ENCODE data around the gene SRRT. TPM values are rescaled to one million over a fixed set of nuclear protein-coding genes. Genes with fewer than 3 reads are reported as not detected.
A peak's percentile ranks its signal among the peaks of the same experiment; 100 is the strongest.

SRRT gene
- total RNA-seq, 1 experiment from 2014 or later: 65.8 TPM

DNA sequence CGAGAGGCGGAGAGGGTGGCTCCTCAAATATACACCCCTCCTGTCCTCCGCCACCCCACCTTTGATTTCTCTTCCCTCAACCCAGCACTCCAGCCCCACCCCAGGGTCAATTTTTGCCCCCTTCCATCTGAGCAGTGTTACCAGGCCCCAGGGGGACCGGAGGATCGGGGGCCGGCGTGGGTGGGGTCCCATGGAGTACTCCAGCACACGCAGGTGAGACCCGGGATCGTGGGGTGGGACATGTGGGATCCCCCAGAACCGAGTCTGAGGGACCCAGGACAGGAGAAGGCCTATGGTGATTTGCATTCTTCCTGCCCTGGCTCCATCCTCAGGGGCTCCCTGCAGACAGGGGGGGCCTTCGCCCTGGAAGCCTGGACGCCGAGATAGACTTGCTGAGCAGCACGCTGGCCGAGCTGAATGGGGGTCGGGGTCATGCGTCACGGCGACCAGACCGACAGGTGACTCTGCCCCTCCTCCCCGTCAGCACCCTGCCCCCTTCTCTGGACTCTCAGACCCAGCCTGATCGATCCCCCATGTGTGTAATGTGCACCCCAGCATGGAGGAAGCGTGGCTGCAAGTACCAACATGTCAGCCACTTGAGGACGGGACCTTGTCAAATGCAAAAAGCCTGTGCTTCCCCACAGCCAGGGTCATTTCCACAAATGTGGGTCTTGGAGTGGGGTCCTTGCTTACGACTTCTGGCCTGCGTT lies 7.0 kb upstream of the SRRT start:
- no peak for DNase-seq
- peak overlapping the region; percentile 94 for H3K9ac ChIP-seq (ENCODE audit: low read length)
- no peaks in the 10 kb centered on the region for H3K27me3 ChIP-seq (ENCODE audit: low read length)
- peaks cover 26% of the 10 kb centered on the region for H3K79me2 ChIP-seq (ENCODE audit: low read length)
- peak overlapping the region; percentile 82; the same call in 1 of the 2 replicates for H2AFZ ChIP-seq (ENCODE audit: low read length)
- H3K4me3 ChIP-seq (ENCODE audit: low read length): peak overlapping the region; percentile 90
- no peaks in the 10 kb centered on the region for H3K9me3 ChIP-seq (ENCODE audit: low read length)
- H3K4me1 ChIP-seq (ENCODE audit: low read length): peaks cover 20% of the 10 kb centered on the region
- H3K36me3 ChIP-seq (ENCODE audit: insufficient read depth, low read length): no peaks in the 10 kb centered on the region
- H3K27ac ChIP-seq (ENCODE audit: low read length): peak overlapping the region; percentile 78
- H3K9me2 ChIP-seq (replicated peaks; ENCODE audit: insufficient read depth, low read length): no peaks in the 10 kb centered on the region
- no peaks in the 10 kb centered on the region for H4K20me1 ChIP-seq (ENCODE audit: insufficient read depth, low read depth, low read length)
- H3K4me2 ChIP-seq (ENCODE audit: low read depth, low read length, poor library complexity, severe bottlenecking): peak overlapping the region; percentile 96

DNA sequence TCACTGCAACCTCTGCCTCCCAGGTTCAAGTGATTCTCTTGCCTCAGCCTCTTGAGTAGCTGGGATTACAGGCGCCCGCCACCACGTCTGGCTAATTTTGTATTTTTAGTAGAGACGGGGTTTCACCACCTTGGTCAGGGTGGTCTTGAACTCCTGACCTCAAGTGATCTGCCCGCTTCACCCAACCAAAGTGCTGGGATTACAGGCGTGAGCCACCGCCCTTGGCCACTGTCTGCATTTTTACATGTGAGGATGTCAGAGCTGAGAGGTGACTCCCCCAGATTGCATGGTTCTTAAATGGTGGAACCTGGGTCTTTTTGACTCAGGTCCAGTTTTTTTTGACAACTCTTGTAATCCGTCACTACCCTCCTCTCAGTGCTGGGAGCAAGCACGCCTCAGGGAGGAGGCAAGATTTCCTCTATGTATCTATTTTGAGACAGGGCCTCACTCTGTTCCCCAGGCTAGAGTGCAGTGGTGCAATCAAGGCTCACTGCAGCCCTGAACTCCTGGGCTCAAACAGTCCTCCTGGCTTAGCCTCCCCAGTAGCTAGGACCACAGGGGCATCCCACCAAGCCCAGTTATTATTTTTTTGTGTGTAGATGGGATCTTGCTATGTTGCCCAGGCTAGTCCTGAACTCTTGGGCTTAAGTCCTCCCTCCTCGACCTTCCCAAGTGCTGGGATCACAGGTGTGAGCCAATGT lies 1.2 kb upstream of the SRRT start:
- Histone ChIP-seq H3K27ac (ENCODE audit: low read length) (no peak overlapping the region), H2AFZ (ENCODE audit: low read length) (no peak overlapping the region), H3K4me3 (ENCODE audit: low read length) (peak overlapping the region; percentile 78), H3K9ac (ENCODE audit: low read length) (peak overlapping the region; percentile 91), H3K9me2 (replicated peaks; ENCODE audit: insufficient read depth, low read length) (no peaks in the 10 kb centered on the region), H3K79me2 (ENCODE audit: low read length) (peaks cover 48% of the 10 kb centered on the region), H3K9me3 (ENCODE audit: low read length) (no peaks in the 10 kb centered on the region), H3K36me3 (ENCODE audit: insufficient read depth, low read length) (peaks cover 28% of the 10 kb centered on the region), H3K27me3 (ENCODE audit: low read length) (no peaks in the 10 kb centered on the region), H3K4me1 (ENCODE audit: low read length) (peaks cover 28% of the 10 kb centered on the region), H3K4me2 (ENCODE audit: low read depth, low read length, poor library complexity, severe bottlenecking) (peak overlapping the region; percentile 76), H4K20me1 (ENCODE audit: insufficient read depth, low read depth, low read length) (peaks cover 32% of the 10 kb centered on the region; the same call in 1 of the 2 replicates)
- DNase-seq: no peak

DNA sequence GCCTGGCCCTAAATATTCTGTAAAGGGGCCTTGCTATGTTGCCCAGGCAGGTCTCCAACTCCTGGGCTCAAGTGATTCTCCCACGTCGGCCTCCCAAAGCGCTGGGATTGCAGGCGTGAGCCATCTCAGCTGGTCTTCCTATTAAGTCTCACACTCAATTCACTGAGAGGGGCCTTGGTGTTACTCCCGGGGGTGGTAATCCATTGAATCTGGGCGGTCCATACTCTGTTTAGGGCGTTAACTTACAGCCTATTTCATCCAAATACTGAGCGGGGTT lies 665 bp upstream of the SRRT start:
- H3K27ac ChIP-seq (ENCODE audit: low read length): peak overlapping the region; percentile 68
- peaks cover 50% of the 10 kb centered on the region for H3K79me2 ChIP-seq (ENCODE audit: low read length)
- H3K4me2 ChIP-seq (ENCODE audit: low read depth, low read length, poor library complexity, severe bottlenecking): peak overlapping the region; percentile 76
- H3K9me2 ChIP-seq (replicated peaks; ENCODE audit: insufficient read depth, low read length): no peaks in the 10 kb centered on the region
- no peaks in the 10 kb centered on the region for H3K27me3 ChIP-seq (ENCODE audit: low read length)
- H3K9me3 ChIP-seq (ENCODE audit: low read length): no peaks in the 10 kb centered on the region
- H3K4me1 ChIP-seq (ENCODE audit: low read length): peaks cover 28% of the 10 kb centered on the region
- H3K4me3 ChIP-seq (ENCODE audit: low read length): peak overlapping the region; percentile 78
- peaks cover 32% of the 10 kb centered on the region for H3K36me3 ChIP-seq (ENCODE audit: insufficient read depth, low read length)
- no peak overlapping the region; the same call in 1 of the 2 replicates for H2AFZ ChIP-seq (ENCODE audit: low read length)
- peak overlapping the region; percentile 91 for H3K9ac ChIP-seq (ENCODE audit: low read length)
- H4K20me1 ChIP-seq (ENCODE audit: insufficient read depth, low read depth, low read length): peaks cover 37% of the 10 kb centered on the region; the same call in 1 of the 2 replicates
- no peak for DNase-seq

DNA sequence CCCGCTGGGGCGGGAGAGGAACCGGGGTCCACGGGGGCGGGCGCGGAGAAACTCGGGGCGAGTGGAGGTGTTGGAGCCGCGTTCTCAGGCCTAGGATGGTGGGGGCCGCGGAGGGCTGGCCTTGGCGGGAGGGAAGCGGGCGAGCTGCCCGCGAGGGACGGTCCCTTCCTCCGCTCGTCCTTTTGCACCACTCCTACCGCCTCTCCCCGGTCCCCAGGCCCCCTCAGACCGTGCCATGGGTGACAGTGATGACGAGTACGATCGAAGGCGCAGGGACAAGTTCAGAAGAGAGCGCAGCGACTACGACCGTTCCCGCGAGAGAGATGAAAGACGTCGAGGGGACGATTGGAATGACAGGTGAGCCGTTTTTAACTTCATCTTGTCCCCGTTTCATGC lies 451 bp downstream of the SRRT start:
- Histone ChIP-seq H3K79me2 (ENCODE audit: low read length) (peaks cover 59% of the 10 kb centered on the region), H3K4me2 (ENCODE audit: low read depth, low read length, poor library complexity, severe bottlenecking) (peak overlapping the region; percentile 76), H3K36me3 (ENCODE audit: insufficient read depth, low read length) (peaks cover 40% of the 10 kb centered on the region), H3K9me3 (ENCODE audit: low read length) (no peaks in the 10 kb centered on the region), H2AFZ (ENCODE audit: low read length) (no peak overlapping the region), H4K20me1 (ENCODE audit: insufficient read depth, low read depth, low read length) (peaks cover 46% of the 10 kb centered on the region), H3K9me2 (replicated peaks; ENCODE audit: insufficient read depth, low read length) (no peaks in the 10 kb centered on the region), H3K27ac (ENCODE audit: low read length) (peak overlapping the region; percentile 72), H3K9ac (ENCODE audit: low read length) (peak overlapping the region; percentile 91), H3K4me3 (ENCODE audit: low read length) (peak overlapping the region; percentile 78), H3K27me3 (ENCODE audit: low read length) (no peaks in the 10 kb centered on the region), H3K4me1 (ENCODE audit: low read length) (peaks cover 28% of the 10 kb centered on the region)
- DNase-seq: peak; percentile 79

DNA sequence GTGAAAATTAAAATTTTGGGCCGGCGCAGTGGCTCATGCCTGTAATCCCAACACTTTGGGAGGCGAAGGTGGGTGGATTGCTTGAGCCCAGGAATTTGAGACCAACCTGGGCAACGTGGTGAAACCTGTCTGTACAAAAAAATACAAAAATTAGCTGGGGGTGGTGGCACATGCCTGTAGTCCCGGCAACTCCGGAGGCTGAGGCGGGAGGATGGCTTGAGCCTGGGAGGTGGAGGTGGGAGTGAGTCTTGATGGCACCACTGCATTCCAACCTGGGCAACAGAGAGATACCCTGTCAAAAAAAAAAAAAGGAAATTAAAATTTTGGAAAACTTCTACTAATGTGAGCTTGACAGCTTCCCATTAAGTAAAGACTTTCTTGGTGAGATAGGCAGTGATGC lies 3.1 kb downstream of the SRRT start:
- peaks cover 59% of the 10 kb centered on the region for H4K20me1 ChIP-seq (ENCODE audit: insufficient read depth, low read depth, low read length)
- H3K4me2 ChIP-seq (ENCODE audit: low read depth, low read length, poor library complexity, severe bottlenecking): peak overlapping the region; percentile 76
- H3K9me3 ChIP-seq (ENCODE audit: low read length): no peaks in the 10 kb centered on the region
- no peak overlapping the region for H3K4me3 ChIP-seq (ENCODE audit: low read length)
- peaks cover 28% of the 10 kb centered on the region for H3K4me1 ChIP-seq (ENCODE audit: low read length)
- H3K27me3 ChIP-seq (ENCODE audit: low read length): no peaks in the 10 kb centered on the region
- H3K9me2 ChIP-seq (replicated peaks; ENCODE audit: insufficient read depth, low read length): no peaks in the 10 kb centered on the region
- H3K79me2 ChIP-seq (ENCODE audit: low read length): peaks cover 72% of the 10 kb centered on the region
- no peak overlapping the region for H2AFZ ChIP-seq (ENCODE audit: low read length)
- H3K36me3 ChIP-seq (ENCODE audit: insufficient read depth, low read length): peaks cover 48% of the 10 kb centered on the region
- no peak overlapping the region for H3K9ac ChIP-seq (ENCODE audit: low read length)
- no peak for DNase-seq
- H3K27ac ChIP-seq (ENCODE audit: low read length): no peak overlapping the region

DNA sequence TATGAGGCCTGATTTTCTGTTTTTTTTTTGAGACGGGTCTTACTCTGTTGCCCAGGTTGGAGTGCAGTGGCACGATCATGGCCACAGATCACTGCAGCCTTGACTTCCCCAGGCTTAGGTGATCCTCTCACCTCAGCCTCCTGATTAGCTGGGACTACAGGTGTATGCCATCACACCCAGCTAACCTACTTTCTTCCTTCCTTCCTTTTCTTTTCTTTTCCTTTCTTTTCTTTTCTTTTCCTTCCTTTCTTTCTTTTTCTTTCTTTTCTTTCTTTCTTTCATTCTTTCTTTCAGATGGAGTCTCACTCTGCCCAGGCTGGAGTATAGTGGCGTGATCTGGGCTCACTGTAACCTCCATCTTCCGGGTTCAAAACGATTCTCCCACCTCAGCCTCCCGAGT lies 3.8 kb downstream of the SRRT start:
- Histone ChIP-seq H3K27me3 (ENCODE audit: low read length) (no peaks in the 10 kb centered on the region), H4K20me1 (ENCODE audit: insufficient read depth, low read depth, low read length) (peaks cover 65% of the 10 kb centered on the region), H3K27ac (ENCODE audit: low read length) (no peak overlapping the region), H3K4me2 (ENCODE audit: low read depth, low read length, poor library complexity, severe bottlenecking) (no peak overlapping the region), H3K9me3 (ENCODE audit: low read length) (no peaks in the 10 kb centered on the region), H3K9ac (ENCODE audit: low read length) (no peak overlapping the region), H3K79me2 (ENCODE audit: low read length) (peaks cover 72% of the 10 kb centered on the region), H3K9me2 (replicated peaks; ENCODE audit: insufficient read depth, low read length) (no peaks in the 10 kb centered on the region), H2AFZ (ENCODE audit: low read length) (no peak overlapping the region), H3K4me1 (ENCODE audit: low read length) (peaks cover 28% of the 10 kb centered on the region), H3K4me3 (ENCODE audit: low read length) (no peak overlapping the region), H3K36me3 (ENCODE audit: insufficient read depth, low read length) (peaks cover 47% of the 10 kb centered on the region)
- DNase-seq: no peak

DNA sequence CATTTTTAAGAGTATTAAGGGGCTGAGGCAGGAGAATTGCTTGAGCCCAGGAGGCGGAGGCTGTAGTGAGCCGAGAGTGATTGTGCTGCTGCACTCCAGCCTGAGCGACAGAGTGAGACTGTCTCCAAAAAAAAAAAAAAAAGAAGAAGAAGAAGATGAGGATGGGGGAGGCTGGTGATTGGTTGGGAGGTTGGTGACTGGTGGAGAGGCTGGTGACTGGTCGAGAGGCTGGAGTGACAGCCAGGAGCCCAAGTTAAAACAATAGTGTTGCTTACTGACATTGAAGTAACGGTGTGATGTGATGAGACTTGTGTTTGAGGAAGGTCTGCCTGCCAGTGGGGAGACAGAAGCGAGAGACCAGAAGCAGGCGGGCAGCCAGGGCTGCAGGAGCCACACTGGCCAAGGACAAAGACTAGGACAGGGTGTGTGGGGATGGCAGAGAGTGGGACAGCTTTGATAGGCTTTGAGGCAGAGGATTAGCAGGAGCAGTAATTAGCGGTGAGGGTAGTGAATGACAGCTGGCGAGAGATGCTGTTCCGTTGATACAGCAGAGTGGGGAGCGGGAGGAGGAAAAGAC lies 4.9 kb downstream of the SRRT start:
- peaks cover 65% of the 10 kb centered on the region for H4K20me1 ChIP-seq (ENCODE audit: insufficient read depth, low read depth, low read length)
- no peak overlapping the region for H3K9ac ChIP-seq (ENCODE audit: low read length)
- H3K9me2 ChIP-seq (replicated peaks; ENCODE audit: insufficient read depth, low read length): no peaks in the 10 kb centered on the region
- peaks cover 40% of the 10 kb centered on the region for H3K36me3 ChIP-seq (ENCODE audit: insufficient read depth, low read length)
- no peak overlapping the region for H3K4me3 ChIP-seq (ENCODE audit: low read length)
- no peaks in the 10 kb centered on the region for H3K27me3 ChIP-seq (ENCODE audit: low read length)
- H3K79me2 ChIP-seq (ENCODE audit: low read length): peaks cover 65% of the 10 kb centered on the region
- H3K4me2 ChIP-seq (ENCODE audit: low read depth, low read length, poor library complexity, severe bottlenecking): no peak overlapping the region
- H3K9me3 ChIP-seq (ENCODE audit: low read length): no peaks in the 10 kb centered on the region
- DNase-seq: no peak
- no peak overlapping the region for H3K27ac ChIP-seq (ENCODE audit: low read length)
- no peak overlapping the region for H2AFZ ChIP-seq (ENCODE audit: low read length)
- H3K4me1 ChIP-seq (ENCODE audit: low read length): peaks cover 18% of the 10 kb centered on the region

DNA sequence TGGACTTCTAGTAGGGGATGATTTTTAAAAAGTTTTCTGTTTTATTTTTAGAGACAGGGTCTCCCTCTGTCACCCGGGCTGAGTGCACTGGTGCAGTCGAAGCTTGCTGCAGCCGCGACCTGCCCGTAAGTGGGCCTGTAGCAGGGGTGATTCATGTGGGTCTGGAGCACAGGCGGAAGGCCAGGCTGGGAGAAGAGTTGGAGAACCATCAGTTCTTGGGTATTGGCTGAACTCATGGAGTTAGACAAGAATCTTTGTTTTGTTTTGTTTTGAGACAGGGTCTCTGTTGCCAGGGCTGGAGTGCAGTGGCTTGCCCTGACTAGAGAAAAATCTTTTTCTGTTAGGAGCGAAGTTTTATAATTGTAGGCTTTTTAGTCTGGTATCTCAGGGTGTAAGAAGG lies 5.7 kb downstream of the SRRT start:
- Histone ChIP-seq H3K27ac (ENCODE audit: low read length) (no peak overlapping the region), H3K27me3 (ENCODE audit: low read length) (no peaks in the 10 kb centered on the region), H2AFZ (ENCODE audit: low read length) (no peak overlapping the region), H3K4me2 (ENCODE audit: low read depth, low read length, poor library complexity, severe bottlenecking) (no peak overlapping the region), H3K4me3 (ENCODE audit: low read length) (no peak overlapping the region), H3K36me3 (ENCODE audit: insufficient read depth, low read length) (peaks cover 40% of the 10 kb centered on the region), H3K9me3 (ENCODE audit: low read length) (no peaks in the 10 kb centered on the region), H3K79me2 (ENCODE audit: low read length) (peaks cover 58% of the 10 kb centered on the region), H3K4me1 (ENCODE audit: low read length) (peaks cover 19% of the 10 kb centered on the region), H4K20me1 (ENCODE audit: insufficient read depth, low read depth, low read length) (peaks cover 60% of the 10 kb centered on the region), H3K9ac (ENCODE audit: low read length) (no peak overlapping the region), H3K9me2 (replicated peaks; ENCODE audit: insufficient read depth, low read length) (no peaks in the 10 kb centered on the region)
- DNase-seq: no peak

Measured in Karpas-422 (cell line).